Muscle of leg (tissue), 11 donors: ENCODE results near the gene RAB3B. TPM values are rescaled to one million over a fixed set of nuclear protein-coding genes. Genes with fewer than 3 reads are reported as not detected.
"Not testable (repeated sequence)": the region's sequence is repeated elsewhere in the genome, so short reads cannot be mapped to it uniquely, and the experiment has no call there.

Experiments
- DNase-seq: peaks from one replicate; pipeline ENCODE4 v3.0.0; 2013
- H3K27ac ChIP-seq: one replicate; pipeline ENCODE4 v1.5.1; 2013; ENCODE audit warnings: mild to moderate bottlenecking, low read length, control low read depth
- H3K27me3 ChIP-seq: one replicate; pipeline ENCODE4 v1.6.1; 2013; ENCODE audit warnings: low read length; ENCODE audit not compliant: control insufficient read depth, insufficient read depth
- H3K36me3 ChIP-seq: one replicate; pipeline ENCODE4 v1.6.1; 2013; ENCODE audit warnings: low read length; ENCODE audit not compliant: control insufficient read depth, insufficient read depth
- H3K4me1 ChIP-seq: one replicate; pipeline ENCODE4 v1.6.1; 2013; ENCODE audit warnings: low read length; ENCODE audit not compliant: control insufficient read depth, insufficient read depth
- H3K4me3 ChIP-seq: one replicate; pipeline ENCODE4 v1.5.1; 2013; ENCODE audit warnings: low read length, control low read depth
- H3K9me3 ChIP-seq: replicated peaks from 2 replicates; pipeline ENCODE4 v1.6.1; 2013; ENCODE audit warnings: low read depth, low read length; ENCODE audit not compliant: control insufficient read depth
- WGBS: methylation state at CpG from one replicate; pipeline ENCODE4 v1.1.5; 2013; ENCODE audit warnings: missing lambda C conversion rate; ENCODE audit not compliant: insufficient coverage; 5-methylcytosine and 5-hydroxymethylcytosine counted together
- polyA plus RNA-seq, 8 donors: library from polyadenylated mRNA; unstranded; fragments of 120-200 nt; gene quantifications; one replicate each; pipeline versions ENCODE4 v1.2.1 to v1.2.3, GENCODE V29; 2013; ENCODE audit warnings: inconsistent platforms in 1 of 8, low replicate concordance in 1 of 8; ENCODE audit not compliant: insufficient read length in 8 of 8, insufficient read depth in 1 of 8
- total RNA-seq: library from RNA; stranded (reverse); fragments of 120-200 nt; gene quantifications from one replicate; pipeline ENCODE4 v1.2.4, GENCODE V29; 2013

The RAB3B gene
- total and polyA plus RNA-seq, 9 donors: 0.18 to 0.34 (median 0.28) TPM

DNA sequence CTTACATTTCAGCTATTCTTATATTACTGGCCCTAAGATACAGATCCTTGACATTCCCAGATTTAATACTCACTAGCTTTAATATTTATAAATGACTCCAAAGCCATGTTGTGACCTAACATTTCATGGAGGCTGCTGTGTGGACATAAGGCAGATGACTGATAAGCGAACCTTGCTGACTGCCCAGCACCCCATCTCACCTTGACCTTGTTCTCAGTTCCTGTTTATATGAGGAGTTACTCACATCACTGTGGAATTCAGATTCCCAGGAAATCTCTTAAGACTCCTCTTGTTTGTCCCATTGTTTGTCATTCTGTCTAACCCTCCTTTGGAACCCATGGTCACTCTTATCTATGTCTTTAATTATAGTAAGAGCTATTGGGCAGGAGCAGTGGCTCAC is 21.9 kb downstream of the RAB3B start:
- no CpG with 5 or more reads among the region's 1 CpG for WGBS

DNA sequence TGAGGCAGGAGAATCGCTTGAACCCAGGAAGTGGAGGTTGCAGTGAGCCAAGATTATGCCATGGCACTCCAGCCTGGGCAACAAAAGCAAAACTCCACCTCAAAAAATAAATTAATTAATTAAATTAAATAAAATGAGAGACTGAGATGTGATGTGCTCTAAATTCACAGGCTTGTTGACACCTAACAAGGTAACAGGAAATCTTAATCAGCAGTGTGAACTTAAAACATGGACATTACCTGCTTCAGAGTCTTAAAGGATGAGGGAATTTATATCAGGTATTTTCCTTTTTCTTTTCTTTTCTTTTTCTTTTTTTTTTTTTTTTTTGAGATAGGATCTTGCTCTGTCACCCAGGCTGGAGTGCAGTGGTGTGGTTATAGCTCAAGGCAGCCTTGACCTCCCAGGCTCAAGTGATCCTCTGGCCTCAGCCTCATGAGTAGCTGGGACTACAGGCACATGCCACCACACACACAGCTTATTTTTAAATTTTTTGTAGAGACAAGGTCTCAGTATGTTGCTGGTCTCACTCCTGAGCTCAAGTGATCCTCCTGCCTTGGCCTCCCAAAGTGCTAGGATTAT is 23.2 kb downstream of the RAB3B start:
- not testable (repeated sequence) for DNase-seq, H3K9me3 ChIP-seq, H3K27ac ChIP-seq, H3K36me3 ChIP-seq, H3K4me1 ChIP-seq, H3K27me3 ChIP-seq, H3K4me3 ChIP-seq
- no CpG with 5 or more reads among the region's 1 CpG for WGBS

More for the DNA sequence above, 21.9 kb downstream of the RAB3B start:
- H3K4me1 ChIP-seq: no peaks in the 10 kb centered on the region
- DNase-seq: no peak
- H3K36me3 ChIP-seq: no peaks in the 10 kb centered on the region
- H3K4me3 ChIP-seq: no peak overlapping the region
- H3K27ac ChIP-seq: no peak overlapping the region
- no peaks in the 10 kb centered on the region for H3K27me3 ChIP-seq
- H3K9me3 ChIP-seq: no peaks in the 10 kb centered on the region

- H3K9me3 ChIP-seq: no peaks in the 10 kb centered on the region
- no peaks in the 10 kb centered on the region for H3K36me3 ChIP-seq
- H3K27ac ChIP-seq: no peak overlapping the region
- H3K4me1 ChIP-seq: no peaks in the 10 kb centered on the region
- WGBS: 50% methylated on average over 1 of the region's 2 CpGs
- no peak overlapping the region for H3K4me3 ChIP-seq
- peaks cover 2% of the 10 kb centered on the region for H3K27me3 ChIP-seq
- DNase-seq: no peak
Measured at GRCh38 chr1:51966559-51966958, 23.9 kb downstream of the RAB3B start.

DNA sequence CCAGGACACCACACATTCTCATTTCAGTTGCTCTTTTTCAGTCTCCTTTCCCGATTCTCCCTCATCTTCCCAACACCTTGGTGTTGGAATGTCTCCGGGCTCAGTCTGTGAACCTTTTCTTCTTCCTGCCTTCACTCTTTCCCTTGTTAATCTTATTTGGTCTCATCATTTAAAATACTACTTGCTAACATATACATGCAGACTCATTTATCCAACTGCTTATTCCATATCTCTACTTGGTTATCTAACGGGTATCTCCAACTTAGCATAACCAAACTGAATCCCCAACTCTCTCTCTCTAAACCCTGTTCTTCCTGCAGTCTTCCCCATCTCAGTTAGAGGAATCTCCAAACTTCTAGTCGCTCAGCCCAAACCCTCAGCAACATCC is 26.2 kb downstream of the RAB3B start:
- no peaks in the 10 kb centered on the region for H3K4me1 ChIP-seq
- H3K27ac ChIP-seq: no peak overlapping the region
- no peaks in the 10 kb centered on the region for H3K9me3 ChIP-seq
- no peak for DNase-seq
- H3K4me3 ChIP-seq: no peak overlapping the region
- H3K27me3 ChIP-seq: peaks cover 8% of the 10 kb centered on the region
- 79% methylated on average over 4 of the region's 4 CpGs for WGBS
- no peaks in the 10 kb centered on the region for H3K36me3 ChIP-seq

DNA sequence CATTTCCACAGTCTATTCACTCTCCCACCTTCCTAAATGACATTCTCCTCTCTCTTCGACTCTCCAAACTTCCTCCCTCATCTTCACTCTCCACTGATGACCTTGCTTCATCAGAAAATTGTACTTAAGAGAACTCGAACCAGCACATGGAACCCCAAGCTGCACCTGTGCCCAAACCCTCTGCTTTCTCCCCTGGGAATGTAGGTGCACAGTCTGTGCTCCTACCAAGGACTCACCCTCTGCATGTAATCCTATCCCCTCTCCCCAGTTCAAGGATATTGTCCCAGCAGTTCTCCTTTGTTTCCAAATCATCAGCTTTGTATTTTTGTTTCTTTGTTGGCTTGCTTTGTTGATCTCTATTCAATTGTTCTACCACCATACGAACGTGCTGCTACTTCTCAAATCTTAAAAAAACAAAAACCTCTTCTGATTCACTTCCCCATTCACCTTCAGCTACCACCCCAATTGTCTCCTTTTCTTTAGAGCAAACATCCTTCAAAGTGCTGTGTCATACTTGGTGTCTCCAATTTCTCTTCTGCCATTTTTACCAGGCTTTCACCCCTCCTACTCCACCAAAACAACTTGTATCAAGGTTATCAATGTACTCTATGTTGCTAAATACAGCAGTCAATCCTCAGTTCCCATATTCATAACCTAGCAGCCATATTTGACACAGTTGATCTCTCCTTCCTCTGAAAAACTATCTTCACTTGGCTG is 26.8 kb downstream of the RAB3B start:
- H3K27ac ChIP-seq: no peak overlapping the region
- WGBS: 66% methylated on average over 2 of the region's 4 CpGs
- no peaks in the 10 kb centered on the region for H3K9me3 ChIP-seq
- DNase-seq: no peak
- H3K4me3 ChIP-seq: no peak overlapping the region
- H3K27me3 ChIP-seq: peaks cover 8% of the 10 kb centered on the region
- no peaks in the 10 kb centered on the region for H3K4me1 ChIP-seq
- no peaks in the 10 kb centered on the region for H3K36me3 ChIP-seq

GRCh38 chr1:51962486-51963356 is 27.8 kb downstream of the RAB3B start:
- no peak for DNase-seq
- Histone ChIP-seq H3K27me3 (peaks cover 8% of the 10 kb centered on the region), H3K27ac (no peak overlapping the region), H3K4me1 (no peaks in the 10 kb centered on the region), H3K4me3 (no peak overlapping the region), H3K36me3 (no peaks in the 10 kb centered on the region), H3K9me3 (no peaks in the 10 kb centered on the region)
- WGBS: 80% methylated on average over 1 of the region's 4 CpGs

- Histone ChIP-seq H3K4me1 (no peaks in the 10 kb centered on the region), H3K36me3 (no peaks in the 10 kb centered on the region), H3K27me3 (peaks cover 8% of the 10 kb centered on the region), H3K27ac (no peak overlapping the region), H3K4me3 (no peak overlapping the region), H3K9me3 (no peaks in the 10 kb centered on the region)
- DNase-seq: no peak
- 88% methylated on average over 1 of the region's 2 CpGs for WGBS
Measured at GRCh38 chr1:51961954-51962353, 28.5 kb downstream of the RAB3B start.

DNA sequence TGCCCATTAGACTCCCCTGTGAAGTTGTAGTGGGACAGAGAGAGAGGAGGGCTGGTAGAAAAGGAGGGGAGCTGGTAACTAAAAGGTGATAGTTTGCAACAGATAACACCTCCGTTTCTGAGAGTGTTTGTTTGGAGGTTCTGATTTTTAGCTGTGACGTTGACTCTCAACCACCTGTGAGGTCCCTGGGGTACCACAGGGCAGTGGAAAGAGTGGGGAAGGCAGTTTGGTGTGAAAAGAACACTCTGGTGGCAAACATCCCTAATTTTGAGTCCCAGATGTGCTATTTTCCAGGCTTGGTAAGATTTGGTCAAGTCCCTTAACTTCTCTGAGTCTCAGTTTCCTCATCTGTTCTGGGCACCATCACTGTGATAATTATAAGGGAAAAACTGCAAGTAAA is 29.3 kb downstream of the RAB3B start:
- DNase-seq: no peak
- no peaks in the 10 kb centered on the region for H3K4me1 ChIP-seq
- H3K36me3 ChIP-seq: no peaks in the 10 kb centered on the region
- 18% methylated on average over 1 of the region's 2 CpGs for WGBS
- peaks cover 8% of the 10 kb centered on the region for H3K27me3 ChIP-seq
- no peak overlapping the region for H3K4me3 ChIP-seq
- H3K27ac ChIP-seq: no peak overlapping the region
- no peaks in the 10 kb centered on the region for H3K9me3 ChIP-seq

GRCh38 chr1:51960262-51960661 is 30.2 kb downstream of the RAB3B start:
- Histone ChIP-seq H3K27ac (no peak overlapping the region), H3K9me3 (no peaks in the 10 kb centered on the region), H3K4me3 (no peak overlapping the region), H3K27me3 (peaks cover 8% of the 10 kb centered on the region), H3K36me3 (no peaks in the 10 kb centered on the region), H3K4me1 (no peaks in the 10 kb centered on the region)
- DNase-seq: no peak
- WGBS: 29% methylated on average over 1 of the region's 3 CpGs

DNA sequence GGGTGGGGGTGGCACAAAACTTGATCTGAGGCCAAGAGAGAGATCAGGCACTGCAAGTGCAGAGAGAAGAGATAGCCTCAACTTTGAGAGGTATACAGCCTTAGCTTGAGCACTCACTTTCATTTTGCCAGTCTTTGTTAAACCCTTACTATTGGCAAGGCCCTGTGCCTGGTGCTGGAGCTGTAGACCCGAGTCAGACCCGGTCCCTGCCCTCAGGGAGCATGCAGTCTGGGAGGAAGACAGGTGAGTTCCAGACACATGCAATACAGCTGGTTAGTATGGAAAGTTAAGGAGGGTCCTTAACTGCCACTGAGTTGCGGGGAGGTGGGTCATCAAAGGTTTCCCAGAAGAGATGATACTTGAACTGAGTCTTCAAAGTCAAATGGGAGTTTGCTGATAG is 31.7 kb downstream of the RAB3B start:
- DNase-seq: no peak
- Histone ChIP-seq H3K4me3 (no peak overlapping the region), H3K4me1 (no peaks in the 10 kb centered on the region), H3K27me3 (peaks cover 10% of the 10 kb centered on the region), H3K9me3 (no peaks in the 10 kb centered on the region), H3K36me3 (no peaks in the 10 kb centered on the region), H3K27ac (no peak overlapping the region)
- WGBS: 100% methylated on average over 3 of the region's 3 CpGs
